GM12891 (cell line): Measurements from ENCODE around the gene NACC2.

Experiments used
- DNase-seq: peaks from one replicate; pipeline ENCODE4 v3.0.0; 2011; ENCODE audit warnings: low spot score; ENCODE audit not compliant: insufficient read length
- FAIRE-seq: peaks from 2 replicates; lab custom pipeline; 2011; peaks lifted over from hg19 to GRCh38; lab: Jason Lieb, UNC
- PAX5 ChIP-seq: IDR thresholded peaks from 2 replicates; pipeline ENCODE4 v1.6.1; 2011; ENCODE audit warnings: low read length, moderate library complexity, mild to moderate bottlenecking; ENCODE audit not compliant: insufficient read depth, severe bottlenecking
- POLR2A ChIP-seq: IDR thresholded peaks from 2 replicates; pipeline ENCODE4 v1.6.1; 2011; ENCODE audit warnings: low read depth, low read length, control low read depth
- POLR2AphosphoS5 ChIP-seq: IDR thresholded peaks from 2 replicates; pipeline ENCODE4 v1.6.1; 2011; ENCODE audit warnings: low read depth, low read length, control low read depth
- POU2F2 ChIP-seq: IDR thresholded peaks from 2 replicates; pipeline ENCODE4 v1.6.1; 2011; ENCODE audit warnings: low read depth, mild to moderate bottlenecking, control low read depth, low read length, moderate library complexity
- SPI1 ChIP-seq: IDR thresholded peaks from 2 replicates; pipeline ENCODE4 v1.6.1; 2011; ENCODE audit warnings: low read depth, low read length, control low read depth
- TAF1 ChIP-seq: IDR thresholded peaks from 2 replicates; pipeline ENCODE4 v1.6.1; 2011; ENCODE audit warnings: low read depth, low read length, control low read depth

NACC2 gene

GRCh38 chr9:136004712-136005111 lies 90.4 kb downstream of the NACC2 start:
- no peak for TF ChIP-seq POLR2AphosphoS5
- FAIRE-seq (no peak), DNase-seq (no peak)

- no peak for FAIRE-seq
- DNase-seq = no peak
- TF ChIP-seq TAF1 (no peak), POU2F2 (no peak), PAX5 (no peak), SPI1 (no peak), POLR2AphosphoS5 (no peak), POLR2A (no peak)
Measured at GRCh38 chr9:136004219-136004618, 90.9 kb downstream of the NACC2 start.

GRCh38 chr9:136003411-136004218 lies 91.5 kb downstream of the NACC2 start:
- FAIRE-seq = no peak
- DNase-seq = no peak
- TF ChIP-seq POLR2AphosphoS5 (no peak), POLR2A (no peak), POU2F2 (no peak), TAF1 (no peak), PAX5 (no peak), SPI1 (no peak)

DNA sequence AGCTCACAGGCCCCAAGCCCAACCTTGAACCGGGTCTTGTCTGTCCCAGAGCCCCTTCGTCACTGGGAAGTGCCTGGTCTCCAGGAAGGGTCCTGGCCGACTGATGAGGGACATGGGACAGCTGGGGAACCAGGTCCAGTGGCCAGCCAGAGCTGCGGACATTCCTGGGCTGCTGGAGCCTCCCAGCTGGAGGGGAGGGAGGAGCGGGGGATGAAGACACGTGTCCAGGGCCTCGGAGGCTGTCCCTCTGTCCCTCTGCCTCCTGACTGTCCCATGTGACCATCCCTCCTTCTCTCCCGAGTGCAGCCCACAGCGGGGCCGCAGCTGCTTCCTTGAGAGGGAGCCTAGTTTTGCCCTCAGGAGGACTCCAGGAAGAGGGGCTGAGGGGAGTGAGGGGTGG lies 92.2 kb downstream of the NACC2 start:
- no peak for FAIRE-seq
- no peak for TF ChIP-seq POLR2AphosphoS5
- TF ChIP-seq POLR2A = no peak
- no peak for DNase-seq

DNA sequence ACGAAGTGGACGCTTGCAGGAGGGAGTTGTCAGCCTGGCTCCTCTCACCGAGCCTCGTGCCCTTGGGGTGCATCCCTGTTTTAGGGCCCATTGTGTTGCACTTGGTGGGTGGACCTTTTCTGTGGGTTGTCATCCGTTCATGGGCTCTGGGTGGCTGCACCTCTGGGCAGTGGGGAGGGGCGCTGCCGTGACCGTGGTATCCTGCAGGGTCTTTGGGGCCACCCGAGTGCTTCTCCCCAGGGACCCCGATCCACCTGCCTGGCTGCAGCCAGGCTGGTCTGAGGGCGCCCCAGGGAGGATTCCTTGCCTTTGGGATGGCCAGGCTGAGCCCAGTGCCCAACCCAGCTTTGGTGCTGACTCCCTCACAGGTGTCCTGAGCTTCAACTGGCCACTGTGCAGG lies 92.9 kb downstream of the NACC2 start:
- TF ChIP-seq SPI1 = no peak
- TF ChIP-seq POLR2AphosphoS5 = no peak
- no peak for TF ChIP-seq POLR2A
- TF ChIP-seq PAX5 = no peak
- no peak for TF ChIP-seq POU2F2
- TF ChIP-seq TAF1 = no peak
- DNase-seq (no peak), FAIRE-seq (no peak)

- DNase-seq (no peak), FAIRE-seq (no peak)
- TF ChIP-seq POU2F2 = no peak
- no peak for TF ChIP-seq POLR2AphosphoS5
- TF ChIP-seq SPI1 = no peak
Measured at GRCh38 chr9:136001231-136001630, 93.9 kb downstream of the NACC2 start.

- TF ChIP-seq POU2F2 = no peak
- no peak for DNase-seq
- no peak for FAIRE-seq
Measured at GRCh38 chr9:135998410-135999071, 96.5 kb downstream of the NACC2 start.

DNA sequence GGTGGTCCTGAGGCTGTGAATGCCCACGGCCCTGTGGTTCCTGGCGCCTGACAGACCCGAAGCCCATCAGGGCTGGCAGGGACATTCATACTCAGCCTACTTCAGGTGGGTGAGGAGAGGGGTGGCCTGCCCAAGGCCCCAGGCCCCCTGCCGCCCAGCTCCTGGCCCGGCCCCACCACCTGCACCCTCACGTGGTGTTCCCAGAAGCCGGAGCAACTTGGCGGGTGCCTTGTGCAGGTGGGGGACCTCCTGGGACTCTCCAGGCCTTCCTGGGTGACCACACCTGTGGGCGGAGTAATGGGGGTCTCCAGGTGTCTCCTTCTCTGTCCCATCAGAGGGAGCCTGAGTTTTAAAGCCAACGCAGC lies 97.1 kb downstream of the NACC2 start:
- DNase-seq (no peak), FAIRE-seq (no peak)
- TF ChIP-seq POLR2A = no peak
- TF ChIP-seq SPI1 = no peak
- TF ChIP-seq PAX5 = no peak
- TF ChIP-seq POU2F2 = no peak
- TF ChIP-seq TAF1 = no peak
- TF ChIP-seq POLR2AphosphoS5 = no peak

DNA sequence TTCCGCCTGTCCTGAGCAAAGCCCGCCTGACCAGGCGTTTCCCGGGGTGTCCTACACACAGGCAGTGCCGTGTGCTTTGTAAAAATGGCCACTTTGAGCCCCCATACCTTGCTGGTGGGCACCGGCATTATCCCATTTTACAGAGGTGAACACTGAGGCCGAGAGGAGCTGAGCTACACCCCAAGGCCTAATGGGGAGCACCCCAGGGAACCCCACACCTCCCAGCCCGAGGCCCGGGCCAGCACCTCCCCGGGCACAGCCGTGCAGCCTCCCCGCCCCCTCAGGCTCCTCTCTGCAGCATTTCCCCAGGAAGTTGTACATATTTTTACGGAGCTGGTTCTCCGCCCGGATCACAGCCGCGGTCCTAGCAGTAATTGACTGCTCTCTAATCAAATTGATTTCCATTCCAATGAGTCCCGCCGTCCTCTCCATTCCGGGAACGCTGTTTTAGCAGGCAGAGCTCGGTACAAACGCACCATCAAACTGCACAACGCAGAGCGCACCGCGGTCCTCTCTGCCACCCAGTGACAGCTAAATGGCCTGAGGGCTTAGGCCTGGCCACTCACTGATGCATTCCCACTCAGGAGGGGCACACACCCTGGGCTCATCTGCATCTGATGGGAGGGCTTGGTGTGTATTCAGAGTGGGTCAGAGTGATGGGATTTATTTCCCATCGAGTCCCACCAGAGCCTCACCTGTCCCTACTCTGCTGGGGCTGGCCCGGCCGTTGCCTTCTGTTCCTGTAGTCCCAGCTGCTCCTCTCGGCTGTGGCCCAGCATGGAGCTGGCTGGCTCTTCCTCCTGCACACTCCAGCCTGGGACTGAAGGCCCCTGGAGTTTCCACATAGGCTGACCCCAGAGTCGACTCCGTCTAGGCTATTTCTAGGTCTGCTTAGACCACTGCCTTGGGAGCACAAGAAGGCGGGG lies 97.7 kb downstream of the NACC2 start:
- DNase-seq = no peak
- no peak for TF ChIP-seq TAF1
- no peak for FAIRE-seq

GRCh38 chr9:135995816-135996215 lies 99.3 kb downstream of the NACC2 start:
- no peak for FAIRE-seq
- no peak for TF ChIP-seq PAX5
- TF ChIP-seq POU2F2 = no peak
- TF ChIP-seq TAF1 = no peak
- DNase-seq = no peak
